Liver (tissue), 9 donors: ENCODE results near the gene ZNF454. TPM values are rescaled to one million over a fixed set of nuclear protein-coding genes. Genes with fewer than 3 reads are reported as not detected.

Source experiments
- DNase-seq: peaks from one replicate; pipeline ENCODE4 v3.0.0-alpha.2; 2017; ENCODE audit warnings: low spot score
- H3K27ac ChIP-seq, 2 donors: one replicate each; pipeline ENCODE4 v1.7.0; 2013; ENCODE audit warnings: inconsistent platforms in 2 of 2, low read length in 2 of 2, control low read depth in 1 of 2, low read depth in 1 of 2, mild to moderate bottlenecking in 1 of 2
- H3K27me3 ChIP-seq, 4 donors: one replicate each; pipeline versions ENCODE4 v1.6.1 to v1.7.0; 2013; ENCODE audit warnings: low read length in 3 of 4, inconsistent platforms in 1 of 4, mild to moderate bottlenecking in 1 of 4, moderate library complexity in 1 of 4; ENCODE audit not compliant: control insufficient read depth in 4 of 4, insufficient read depth in 4 of 4
- H3K36me3 ChIP-seq, 4 donors: one replicate each; pipeline versions ENCODE4 v1.6.1 to v1.7.0; 2013; ENCODE audit warnings: low read length in 3 of 4, mild to moderate bottlenecking in 3 of 4, low read depth in 1 of 4, moderate library complexity in 1 of 4; ENCODE audit not compliant: control insufficient read depth in 4 of 4, insufficient read depth in 3 of 4
- H3K4me1 ChIP-seq, 4 donors: one replicate each; pipeline versions ENCODE4 v1.6.1 to v1.7.0; 2013; ENCODE audit warnings: low read length in 3 of 4, mild to moderate bottlenecking in 3 of 4, moderate library complexity in 1 of 4; ENCODE audit not compliant: control insufficient read depth in 4 of 4, insufficient read depth in 4 of 4
- H3K4me3 ChIP-seq, 3 donors: one replicate each; pipeline versions ENCODE4 v1.6.1 to v1.7.0; 2013; ENCODE audit warnings: low read length in 3 of 3, control low read depth in 1 of 3, low read depth in 1 of 3, mild to moderate bottlenecking in 1 of 3
- H3K9ac ChIP-seq, 2 donors: one replicate each; pipeline ENCODE4 v1.7.0; 2013; ENCODE audit warnings: low read length in 2 of 2, mild to moderate bottlenecking in 2 of 2, moderate library complexity in 2 of 2, control low read depth in 1 of 2, low read depth in 1 of 2
- H3K9me3 ChIP-seq, 4 donors: one replicate each; pipeline versions ENCODE4 v1.6.1 to v1.7.0; 2013; ENCODE audit warnings: low read length in 3 of 4; ENCODE audit not compliant: control insufficient read depth in 4 of 4
- FOXA2 ChIP-seq: IDR thresholded peaks from 2 replicates; pipeline ENCODE4 v1.6.1; 2016; ENCODE audit warnings: antibody characterized with exemption
- GABPA ChIP-seq, 2 donors: IDR thresholded peaks in 1 of 2; conservative IDR thresholded peaks in 1 of 2; 2 replicates each; pipeline ENCODE4 v1.6.1; 2016; ENCODE audit warnings: antibody characterized with exemption in 2 of 2, mild to moderate bottlenecking in 1 of 2, moderate library complexity in 1 of 2
- HNF4A ChIP-seq, 2 donors: conservative IDR thresholded peaks; 2 replicates each; pipeline ENCODE4 v1.6.1; 2016; ENCODE audit warnings: antibody characterized with exemption in 2 of 2, mild to moderate bottlenecking in 2 of 2
- HNF4G ChIP-seq: IDR thresholded peaks from 2 replicates; pipeline ENCODE4 v1.6.1; 2016; ENCODE audit warnings: antibody characterized with exemption
- JUND ChIP-seq, 2 donors: IDR thresholded peaks; 2 replicates each; pipeline ENCODE4 v1.6.1; 2016; ENCODE audit warnings: antibody characterized with exemption in 2 of 2
- NR2F2 ChIP-seq: IDR thresholded peaks from 2 replicates; pipeline ENCODE4 v1.6.1; 2016; ENCODE audit warnings: antibody characterized with exemption
- RXRA ChIP-seq, 2 donors: IDR thresholded peaks; 2 replicates each; pipeline ENCODE4 v1.6.1; 2017 to 2018; ENCODE audit warnings: antibody characterized with exemption in 2 of 2, mild to moderate bottlenecking in 1 of 2
- SP1 ChIP-seq: IDR thresholded peaks from 2 replicates; pipeline ENCODE4 v1.6.1; 2018; ENCODE audit warnings: antibody characterized with exemption, mild to moderate bottlenecking
- TAF1 ChIP-seq: conservative IDR thresholded peaks from 2 replicates; pipeline ENCODE4 v1.6.1; 2016; ENCODE audit warnings: antibody characterized with exemption, mild to moderate bottlenecking
- YY1 ChIP-seq: IDR thresholded peaks from 2 replicates; pipeline ENCODE4 v1.6.1; 2016; ENCODE audit warnings: antibody characterized with exemption, mild to moderate bottlenecking
- ZBTB33 ChIP-seq: IDR thresholded peaks from 2 replicates; pipeline ENCODE4 v1.6.1; 2016; ENCODE audit warnings: antibody characterized with exemption
- WGBS: extraction: QIAGEN DNeasy Blood & Tissue Kit; methylation state at CpG from one replicate; pipeline ENCODE4 v1.1.7; 2013; 5-methylcytosine and 5-hydroxymethylcytosine counted together
- polyA plus RNA-seq, 2 donors: library from polyadenylated mRNA; stranded (reverse) in 1 of 2; unstranded in 1 of 2; fragments of 200-250 nt in 1 of 2; fragments of >200 nt in 1 of 2; fragmentation: Nextera tagmentation in 1 of 2; extraction: Ambion mirVana in 1 of 2; gene quantifications; one replicate each; pipeline versions ENCODE4 v1.2.1 to v1.2.3, GENCODE V29; 2013 to 2015
- total RNA-seq, 2 donors: library from RNA; depleted of rRNA; stranded (reverse); fragments of >200 nt; gene quantifications; one replicate each; pipeline ENCODE4 v1.2.3, GENCODE V29; 2014
- TF ChIP-seq, protein P1 (sequence below): IDR thresholded peaks from 2 replicates; pipeline ENCODE4 v1.6.1; 2016; ENCODE audit warnings: antibody characterized with exemption
- TF ChIP-seq, protein P2 (sequence below): fragments of 150-350 bp; IDR thresholded peaks from 2 replicates; pipeline ENCODE4 v1.5.1; 2017; ENCODE audit warnings: improper control_type of control experiment, low read depth, low read length; ENCODE audit not compliant: missing input control
- donor health status: healthy.
- donor health status: healthy.
- donor health status: healthy.
- donor health status: healthy.
- donor health status: healthy.

Gene ZNF454
- total and polyA plus RNA-seq, 4 donors, result 0.09 to 0.50 (median 0.27) TPM

DNA sequence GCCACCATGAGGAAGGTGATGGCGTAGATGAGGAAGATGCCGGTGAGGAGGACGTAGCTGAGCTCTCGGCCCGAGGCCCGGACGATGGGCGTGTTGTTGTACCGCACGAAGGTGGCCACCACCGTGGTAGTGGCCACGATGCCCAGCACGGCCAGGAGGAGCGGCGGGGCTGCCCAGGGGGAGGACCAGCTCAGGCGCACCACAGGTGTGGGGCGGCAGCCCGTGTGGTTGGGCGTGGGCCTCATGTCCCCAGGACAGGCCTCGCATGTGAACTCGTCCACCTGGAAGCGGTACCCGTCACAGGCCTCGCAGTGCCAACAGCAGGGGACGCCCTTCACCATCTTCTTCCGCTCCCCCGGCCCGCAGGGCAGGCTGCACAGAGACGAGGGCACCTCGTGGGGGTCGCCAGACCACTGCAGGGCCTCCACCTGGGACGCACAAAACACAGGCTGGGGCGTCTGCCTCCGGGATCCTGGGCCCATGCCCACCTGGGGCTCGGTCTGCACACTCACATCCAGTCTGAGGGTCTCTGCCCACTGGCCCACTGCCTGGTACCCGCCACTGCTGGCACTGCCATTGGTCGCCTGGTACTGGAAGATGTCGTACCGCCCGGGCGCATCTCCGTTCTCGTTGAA is 45.4 kb downstream of the ZNF454 start (continued):
- TF ChIP-seq SP1 (no peak), TAF1 (no peak), RXRA (IDR thresholded peaks at IDR 0.05) (no peak), JUND (IDR thresholded peaks at IDR 0.05) (no peak)
- TF ChIP-seq, protein P1, sequence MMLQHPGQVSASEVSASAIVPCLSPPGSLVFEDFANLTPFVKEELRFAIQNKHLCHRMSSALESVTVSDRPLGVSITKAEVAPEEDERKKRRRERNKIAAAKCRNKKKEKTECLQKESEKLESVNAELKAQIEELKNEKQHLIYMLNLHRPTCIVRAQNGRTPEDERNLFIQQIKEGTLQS, result no peak

DNA sequence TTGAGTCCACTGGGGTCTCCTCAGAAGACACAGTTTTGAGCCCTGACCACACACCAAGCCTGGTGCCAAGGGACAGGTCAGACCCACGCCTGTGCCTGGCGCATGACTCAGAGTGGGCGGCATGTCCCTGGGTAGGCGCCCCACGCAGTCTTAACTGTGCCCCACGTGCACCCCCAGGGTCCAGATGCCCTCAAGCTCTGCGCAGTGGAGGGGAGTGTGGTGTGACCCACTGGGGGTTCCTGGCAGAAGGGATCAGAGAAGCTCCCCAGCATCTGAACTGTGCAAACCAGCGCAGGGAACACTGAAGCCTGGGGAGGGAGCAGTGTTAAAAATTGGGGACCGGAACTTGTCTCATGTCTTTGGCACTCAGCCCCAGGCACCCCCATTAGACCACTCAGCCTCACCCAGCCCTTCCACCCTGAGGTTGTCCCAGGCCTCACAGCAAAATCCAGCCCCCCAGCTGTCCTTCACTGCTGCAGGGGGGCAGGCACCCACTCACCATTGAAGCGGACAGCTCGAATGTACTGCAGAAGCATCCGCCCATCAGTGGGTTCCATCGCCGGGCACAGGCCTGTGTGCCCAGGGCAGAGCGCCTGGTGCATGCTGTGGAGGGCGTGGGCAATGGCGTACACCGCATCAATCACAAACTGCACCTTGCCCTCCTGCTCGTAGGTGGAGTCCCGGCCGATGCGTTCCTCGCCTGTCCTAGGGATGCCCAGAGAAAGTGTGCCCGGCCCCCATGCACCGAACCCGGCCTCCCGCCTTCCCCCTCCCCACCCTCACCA is 47.6 kb downstream of the ZNF454 start:
- no peak for DNase-seq
- H3K4me3 ChIP-seq, result no peak overlapping the region
- no peaks in the 10 kb centered on the region for H3K4me1 ChIP-seq
- H3K9me3 ChIP-seq, result peaks cover 15 to 59% (median 35%) of the 10 kb centered on the region in 4 donors
- TF ChIP-seq YY1 (no peak), HNF4G (no peak), GABPA (IDR thresholded peaks at IDR 0.05 in 1 of 2, conservative IDR thresholded peaks at IDR 0.05 in 1 of 2) (no peak), HNF4A (conservative IDR thresholded peaks at IDR 0.05) (no peak), ZBTB33 (no peak), FOXA2 (no peak)
- TF ChIP-seq, protein P1, result no peak
- H3K9ac ChIP-seq, result no peak overlapping the region
- no peaks in the 10 kb centered on the region for H3K27me3 ChIP-seq
- H3K27ac ChIP-seq, result no peak overlapping the region
- no peaks in the 10 kb centered on the region for H3K36me3 ChIP-seq
- WGBS, result 92% methylated on average over 27 of the region's 27 CpGs

- Histone ChIP-seq H3K9me3 (peaks cover 15 to 58% (median 34%) of the 10 kb centered on the region in 4 donors), H3K36me3 (no peaks in the 10 kb centered on the region), H3K9ac (no peak overlapping the region), H3K4me3 (no peak overlapping the region), H3K27me3 (peaks cover 0 to 6% (median 0%) of the 10 kb centered on the region in 4 donors), H3K4me1 (no peaks in the 10 kb centered on the region), H3K27ac (no peak overlapping the region)
- DNase-seq, result no peak
- WGBS, result 89% methylated on average over 7 of the region's 7 CpGs
- TF ChIP-seq RXRA (IDR thresholded peaks at IDR 0.05) (no peak), NR2F2 (no peak)
- TF ChIP-seq, protein P2, sequence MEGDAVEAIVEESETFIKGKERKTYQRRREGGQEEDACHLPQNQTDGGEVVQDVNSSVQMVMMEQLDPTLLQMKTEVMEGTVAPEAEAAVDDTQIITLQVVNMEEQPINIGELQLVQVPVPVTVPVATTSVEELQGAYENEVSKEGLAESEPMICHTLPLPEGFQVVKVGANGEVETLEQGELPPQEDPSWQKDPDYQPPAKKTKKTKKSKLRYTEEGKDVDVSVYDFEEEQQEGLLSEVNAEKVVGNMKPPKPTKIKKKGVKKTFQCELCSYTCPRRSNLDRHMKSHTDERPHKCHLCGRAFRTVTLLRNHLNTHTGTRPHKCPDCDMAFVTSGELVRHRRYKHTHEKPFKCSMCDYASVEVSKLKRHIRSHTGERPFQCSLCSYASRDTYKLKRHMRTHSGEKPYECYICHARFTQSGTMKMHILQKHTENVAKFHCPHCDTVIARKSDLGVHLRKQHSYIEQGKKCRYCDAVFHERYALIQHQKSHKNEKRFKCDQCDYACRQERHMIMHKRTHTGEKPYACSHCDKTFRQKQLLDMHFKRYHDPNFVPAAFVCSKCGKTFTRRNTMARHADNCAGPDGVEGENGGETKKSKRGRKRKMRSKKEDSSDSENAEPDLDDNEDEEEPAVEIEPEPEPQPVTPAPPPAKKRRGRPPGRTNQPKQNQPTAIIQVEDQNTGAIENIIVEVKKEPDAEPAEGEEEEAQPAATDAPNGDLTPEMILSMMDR, result no peak
Observed at GRCh38 chr5:178989311-178989710, 48.3 kb downstream of the ZNF454 start.
